ENCODE data around the gene TFAP2C.
"Not testable (repeated sequence)": the region's sequence is repeated elsewhere in the genome, so short reads cannot be mapped to it uniquely, and the experiment has no call there.

TFAP2C gene

GRCh38 chr20:56657879-56658278 is 28.8 kb downstream of the TFAP2C start:
- DNase-seq, result no peak

- DNase-seq, result not testable (repeated sequence)
Measured at GRCh38 chr20:56658341-56658947, 29.3 kb downstream of the TFAP2C start.

- DNase-seq, result no peak
Measured at GRCh38 chr20:56663660-56664059, 34.6 kb downstream of the TFAP2C start.

GRCh38 chr20:56664796-56665195 is 35.7 kb downstream of the TFAP2C start:
- DNase-seq, result no peak

- DNase-seq, result no peak
Measured at GRCh38 chr20:56665806-56666205, 36.7 kb downstream of the TFAP2C start.

- no peak for DNase-seq
Measured at GRCh38 chr20:56673450-56673849, 44.3 kb downstream of the TFAP2C start.

GRCh38 chr20:56676001-56676400 is 46.9 kb downstream of the TFAP2C start:
- no peak for DNase-seq

GRCh38 chr20:56676679-56677078 is 47.6 kb downstream of the TFAP2C start:
- no peak for DNase-seq

GRCh38 chr20:56683077-56683865 is 54.2 kb downstream of the TFAP2C start:
- no peak for DNase-seq

- DNase-seq, result no peak
Measured at GRCh38 chr20:56685879-56686278, 56.8 kb downstream of the TFAP2C start.

GRCh38 chr20:56687061-56687460 is 58.0 kb downstream of the TFAP2C start:
- DNase-seq, result no peak

GRCh38 chr20:56688106-56688505 is 59.0 kb downstream of the TFAP2C start:
- no peak for DNase-seq

Data from activated CD4-positive, alpha-beta T cell treated with anti-CD3 and anti-CD28 coated beads, Interleukin-2, Interleukin-6, amounts not matched to agents 100 ng/mL and 50 ng/mL, durations not matched to agents 16 hours and 8 hours (primary cell).